ENCODE data around the gene CHL1.

- no peak for TF ChIP-seq EP300 (IDR thresholded peaks at IDR 0.05; ENCODE audit: borderline replicate concordance)
- no peak for TF ChIP-seq TEAD4 (IDR thresholded peaks at IDR 0.05)
- no peak for TF ChIP-seq MAX (IDR thresholded peaks at IDR 0.05)
- TF ChIP-seq YY1 (IDR thresholded peaks at IDR 0.05; ENCODE audit: low read depth): no peak
- no peak for TF ChIP-seq TCF12 (IDR thresholded peaks at IDR 0.05; ENCODE audit: low read depth)
- TF ChIP-seq REST (IDR thresholded peaks at IDR 0.05; ENCODE audit: low read depth): no peak
Observed at GRCh38 chr3:324423-324822, 127.9 kb downstream of the CHL1 start.

Measured in Ishikawa (cell line).